ENCODE results near the gene WDFY2. TPM values are rescaled to one million over a fixed set of nuclear protein-coding genes. Genes with fewer than 3 reads are reported as not detected.

The WDFY2 gene
- total and polyA plus RNA-seq, 2 of the 8 experiments (the other 6 are each of a cell fraction or from before 2014, with no cell fraction given): 13.9 to 29.0 TPM

GRCh38 chr13:51805313-51805712, 221.1 kb downstream of the WDFY2 start (continued):
- no peak for TF ChIP-seq CTCF (IDR thresholded peaks at IDR 0.05; ENCODE audit: control extremely low read depth in 1 of 3, insufficient read depth in 1 of 3, low read depth in 1 of 3, low read length in 3 of 3)
- no peak for TF ChIP-seq CEBPB (IDR thresholded peaks at IDR 0.05; ENCODE audit: low read depth, low read length)
- no peak for TF ChIP-seq POU5F1 (IDR thresholded peaks at IDR 0.05; ENCODE audit: low read depth, low read length)
- TF ChIP-seq RXRA (IDR thresholded peaks at IDR 0.05; ENCODE audit: insufficient read depth, low read depth, low read length): no peak
- TF ChIP-seq SIN3A (conservative IDR thresholded peaks at IDR 0.05 in 1 of 2, IDR thresholded peaks at IDR 0.05 in 1 of 2; ENCODE audit: low read depth in 1 of 2, low read length in 2 of 2): no peak
- no peak for TF ChIP-seq SP4 (IDR thresholded peaks at IDR 0.05; ENCODE audit: low read length)
- no peak for TF ChIP-seq SRF (IDR thresholded peaks at IDR 0.05; ENCODE audit: low read depth, low read length)
- no peak for TF ChIP-seq TCF12 (IDR thresholded peaks at IDR 0.05; ENCODE audit: low read depth, low read length)
- no peak for TF ChIP-seq YY1 (IDR thresholded peaks at IDR 0.05; ENCODE audit: low read depth, low read length)
- TF ChIP-seq ASH2L (IDR thresholded peaks at IDR 0.05; ENCODE audit: low read length): no peak
- TF ChIP-seq SP1 (IDR thresholded peaks at IDR 0.05; ENCODE audit: low read depth, low read length): no peak

Measured in H1 (cell line).